CD4-positive, alpha-beta T cell (primary cell): ENCODE measurements around the gene DNASE2B. TPM values are rescaled to one million over a fixed set of nuclear protein-coding genes. Genes with fewer than 3 reads are reported as not detected.

Experiments
- ATAC-seq: fragments of 200-7000 bp; cut with Tn5 transposase; one replicate; pipeline ENCODE4 v1.10.0; 2022; ENCODE audit warnings: mild to moderate bottlenecking; ENCODE audit not compliant: poor library complexity
- CTCF ChIA-PET: fragments of 350-600 bp; sonication (Branson Sonifier 250); formaldehyde crosslinking; loops from one replicate; lab custom pipeline; 2021; ENCODE audit warnings: antibody characterized with exemption, inconsistent platforms; lab: Charles Lee
- POLR2A ChIA-PET: fragments of 350-600 bp; sonication (Branson Sonifier 250); formaldehyde crosslinking; loops from one replicate; lab custom pipeline; 2021; ENCODE audit warnings: antibody characterized with exemption, inconsistent platforms; lab: Charles Lee
- DNase-seq, 14 experiments: peaks; one replicate each; pipeline ENCODE4 v3.0.0-alpha.2; 2013 to 2020; ENCODE audit warnings: mixed read lengths in 2 of 14
- H3K27ac ChIP-seq, 2 donors: one replicate each; pipeline versions ENCODE4 v1.5.1 to v1.7.0; 2013; ENCODE audit warnings: low read length in 2 of 2, low read depth in 1 of 2, mild to moderate bottlenecking in 1 of 2
- H3K27me3 ChIP-seq, 2 experiments: 1 replicate in 1 of 2; 2 replicates in 1 of 2; pipeline versions ENCODE4 v1.6.1 to v1.7.0; 2013; ENCODE audit warnings: low read length in 2 of 2, control low read depth in 1 of 2, mild to moderate bottlenecking in 1 of 2, moderate library complexity in 1 of 2; ENCODE audit not compliant: insufficient read depth in 2 of 2, control insufficient read depth in 1 of 2
- H3K36me3 ChIP-seq: one replicate; pipeline ENCODE4 v1.6.1; 2013; ENCODE audit warnings: low read length, control low read depth; ENCODE audit not compliant: insufficient read depth
- H3K4me1 ChIP-seq: one replicate; pipeline ENCODE4 v1.6.1; 2013; ENCODE audit warnings: low read length, control low read depth; ENCODE audit not compliant: insufficient read depth
- H3K4me3 ChIP-seq: one replicate; pipeline ENCODE4 v1.5.1; 2013; ENCODE audit warnings: mild to moderate bottlenecking, low read length, moderate library complexity
- H3K9me3 ChIP-seq, 2 experiments: 1 replicate in 1 of 2; 2 replicates in 1 of 2; pipeline versions ENCODE4 v1.6.1 to v1.7.0; 2013; ENCODE audit warnings: low read length in 2 of 2, mild to moderate bottlenecking in 2 of 2, control low read depth in 1 of 2, moderate library complexity in 1 of 2; ENCODE audit not compliant: control insufficient read depth in 1 of 2, insufficient read depth in 1 of 2
- H3K27ac Mint-ChIP-seq: one replicate; pipeline ENCODE4 v1.8.0; 2020; ENCODE audit warnings: mixed read lengths
- H3K27me3 Mint-ChIP-seq: one replicate; pipeline ENCODE4 v1.8.0; 2021; ENCODE audit warnings: mixed read lengths
- H3K36me3 Mint-ChIP-seq: one replicate; pipeline ENCODE4 v1.8.0; 2021; ENCODE audit warnings: low read depth, mixed read lengths
- H3K4me1 Mint-ChIP-seq: one replicate; pipeline ENCODE4 v1.8.0; 2021; ENCODE audit warnings: low read depth, mixed read lengths
- H3K4me3 Mint-ChIP-seq: one replicate; pipeline ENCODE4 v1.8.0; 2020; ENCODE audit warnings: mild to moderate bottlenecking, mixed read lengths
- H3K9me3 Mint-ChIP-seq: one replicate; pipeline ENCODE4 v1.8.0; 2020; ENCODE audit warnings: mixed read lengths
- intact Hi-C, 2 experiments: fragments of 100-400 bp; cut with DNase I in 1 of 2; cut with micrococcal nuclease in 1 of 2; formaldehyde crosslinking; loops; one replicate each; pipeline versions ENCODE4 v1.15.1 to v1.9.0; 2023 to 2025; cut with DNase I, micrococcal nuclease
- polyA plus RNA-seq, 2 donors: library from polyadenylated mRNA; unstranded; fragments of 120-200 nt; gene quantifications; one replicate each; pipeline ENCODE4 v1.2.1, GENCODE V29; 2013
- total RNA-seq, 174 experiments: library from RNA in 2 of 174; stranded (reverse) in 2 of 174; gene quantifications; one replicate each; pipeline ENCODE4 v1.2.3 and lab custom pipeline; 2021 to 2026
- TF ChIP-seq, protein P1 (sequence below): fragments of 200-600 bp; IDR thresholded peaks from one replicate; pipeline ENCODE4 v1.8.0; 2022; ENCODE audit warnings: antibody characterized with exemption, mild to moderate bottlenecking

The DNASE2B gene, protein sequence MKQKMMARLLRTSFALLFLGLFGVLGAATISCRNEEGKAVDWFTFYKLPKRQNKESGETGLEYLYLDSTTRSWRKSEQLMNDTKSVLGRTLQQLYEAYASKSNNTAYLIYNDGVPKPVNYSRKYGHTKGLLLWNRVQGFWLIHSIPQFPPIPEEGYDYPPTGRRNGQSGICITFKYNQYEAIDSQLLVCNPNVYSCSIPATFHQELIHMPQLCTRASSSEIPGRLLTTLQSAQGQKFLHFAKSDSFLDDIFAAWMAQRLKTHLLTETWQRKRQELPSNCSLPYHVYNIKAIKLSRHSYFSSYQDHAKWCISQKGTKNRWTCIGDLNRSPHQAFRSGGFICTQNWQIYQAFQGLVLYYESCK
- total RNA-seq (not detected), total RNA-seq (lab: John Stamatoyannopoulos, UW) (0 to 0.09 (median 0) reads per million in 172 experiments)
- polyA plus RNA-seq (2013, experiment 1 of 2) = not detected
- not detected for polyA plus RNA-seq (2013, experiment 2 of 2)

DNA sequence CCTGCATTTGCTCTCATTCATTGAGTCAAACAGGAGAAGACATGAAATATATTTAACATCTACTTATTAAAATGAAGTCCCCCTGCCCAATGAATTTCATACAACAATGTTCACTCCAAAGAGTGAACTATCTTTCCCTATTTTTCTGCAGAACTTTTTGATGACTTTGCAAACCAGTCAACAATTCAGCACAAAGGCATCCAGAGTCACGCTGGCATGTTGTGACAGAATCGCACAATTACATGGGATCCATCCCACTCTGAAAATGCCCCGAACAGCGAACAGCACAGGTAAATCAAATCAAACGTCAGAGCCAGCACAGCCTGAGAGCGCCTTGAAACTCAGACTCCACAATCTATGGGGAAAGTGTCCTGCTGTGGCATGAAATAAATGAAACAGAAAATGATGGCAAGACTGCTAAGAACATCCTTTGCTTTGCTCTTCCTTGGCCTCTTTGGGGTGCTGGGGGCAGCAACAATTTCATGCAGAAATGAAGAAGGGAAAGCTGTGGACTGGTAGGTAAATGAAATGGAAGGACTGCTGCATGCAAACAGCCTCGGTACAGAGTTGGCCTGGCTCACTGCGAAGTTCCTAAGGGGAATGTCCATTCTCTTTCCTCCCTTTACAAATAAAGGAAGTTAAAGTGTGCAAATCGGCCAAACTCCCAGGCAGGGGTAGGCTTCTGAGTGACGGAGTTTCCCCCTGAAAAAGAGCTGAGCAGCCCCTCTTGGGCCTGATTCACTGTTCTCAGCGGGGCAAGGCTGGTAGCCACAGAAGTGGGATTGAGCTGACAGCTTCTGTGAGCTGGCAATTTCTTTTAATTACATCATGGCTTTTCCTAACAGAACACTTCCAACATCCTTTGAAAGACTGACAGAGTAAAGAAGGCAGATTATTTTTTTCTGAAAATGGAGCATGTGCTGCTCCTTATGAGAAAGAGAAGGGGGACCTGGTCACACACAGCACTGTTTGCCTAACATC lies at the start of gene DNASE2B:
Gene DNASE2B, plus strand, starts transcription at position 310 of the 981 bp plus-strand sequence. Its CDS starts 81 bp downstream, at position 391.
- Mint-ChIP-seq H3K4me3 (no peak within 1 kb of the TSS), H3K4me1 (no peaks in the 10 kb centered on the region), H3K27ac (no peak within 1 kb of the TSS), H3K9me3 (no peaks in the 10 kb centered on the region), H3K36me3 (no peaks in the 10 kb centered on the region), H3K27me3 (no peaks in the 10 kb centered on the region)
- DNase-seq (no peak), ATAC-seq (no peak)
- TF ChIP-seq, protein P1, sequence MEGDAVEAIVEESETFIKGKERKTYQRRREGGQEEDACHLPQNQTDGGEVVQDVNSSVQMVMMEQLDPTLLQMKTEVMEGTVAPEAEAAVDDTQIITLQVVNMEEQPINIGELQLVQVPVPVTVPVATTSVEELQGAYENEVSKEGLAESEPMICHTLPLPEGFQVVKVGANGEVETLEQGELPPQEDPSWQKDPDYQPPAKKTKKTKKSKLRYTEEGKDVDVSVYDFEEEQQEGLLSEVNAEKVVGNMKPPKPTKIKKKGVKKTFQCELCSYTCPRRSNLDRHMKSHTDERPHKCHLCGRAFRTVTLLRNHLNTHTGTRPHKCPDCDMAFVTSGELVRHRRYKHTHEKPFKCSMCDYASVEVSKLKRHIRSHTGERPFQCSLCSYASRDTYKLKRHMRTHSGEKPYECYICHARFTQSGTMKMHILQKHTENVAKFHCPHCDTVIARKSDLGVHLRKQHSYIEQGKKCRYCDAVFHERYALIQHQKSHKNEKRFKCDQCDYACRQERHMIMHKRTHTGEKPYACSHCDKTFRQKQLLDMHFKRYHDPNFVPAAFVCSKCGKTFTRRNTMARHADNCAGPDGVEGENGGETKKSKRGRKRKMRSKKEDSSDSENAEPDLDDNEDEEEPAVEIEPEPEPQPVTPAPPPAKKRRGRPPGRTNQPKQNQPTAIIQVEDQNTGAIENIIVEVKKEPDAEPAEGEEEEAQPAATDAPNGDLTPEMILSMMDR = no peak
- Histone ChIP-seq H3K9me3 (no peaks in the 10 kb centered on the region), H3K4me1 (no peaks in the 10 kb centered on the region), H3K36me3 (no peaks in the 10 kb centered on the region), H3K4me3 (no peak within 1 kb of the TSS), H3K27ac (no peak within 1 kb of the TSS), H3K27me3 (no peaks in the 10 kb centered on the region)
- intact Hi-C loops = no loop called here
- ChIA-PET POLR2A (no interaction called here), CTCF (no interaction called here)

DNA sequence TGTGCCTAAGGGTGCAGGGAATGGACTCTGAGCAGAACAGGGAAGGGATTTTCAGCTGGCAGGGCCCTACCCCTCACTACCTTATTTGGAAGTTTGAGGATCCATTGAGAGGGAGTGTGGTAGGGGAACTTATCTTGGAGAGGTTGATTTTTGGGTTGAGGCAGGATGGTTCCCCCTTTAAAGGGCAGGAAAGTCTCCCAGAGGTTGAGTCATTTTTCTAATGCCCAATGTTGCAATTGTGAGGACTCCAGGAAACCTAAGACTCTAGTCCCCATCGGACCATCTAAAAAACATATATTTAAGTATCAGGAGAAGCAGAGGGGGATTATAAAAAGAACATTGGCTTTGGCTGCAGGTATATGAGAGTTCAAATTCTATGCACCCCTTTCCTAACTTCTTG lies 49.5 kb upstream of the DNASE2B start:
- POLR2A ChIA-PET = no interaction called here
- Mint-ChIP-seq H3K27me3 (no peaks in the 10 kb centered on the region), H3K9me3 (no peaks in the 10 kb centered on the region), H3K4me1 (no peaks in the 10 kb centered on the region), H3K27ac (no peak overlapping the region), H3K4me3 (no peak overlapping the region), H3K36me3 (no peaks in the 10 kb centered on the region)
- no peak for DNase-seq
- H3K36me3 ChIP-seq = no peaks in the 10 kb centered on the region
- no peak overlapping the region for H3K4me3 ChIP-seq
- H3K9me3 ChIP-seq = no peaks in the 10 kb centered on the region
- CTCF ChIA-PET = no interaction called here
- H3K27ac ChIP-seq = no peak overlapping the region
- H3K27me3 ChIP-seq = no peaks in the 10 kb centered on the region
- intact Hi-C loops = no loop called here
- TF ChIP-seq, protein P1 = no peak
- no peak for ATAC-seq
- H3K4me1 ChIP-seq = no peaks in the 10 kb centered on the region

DNA sequence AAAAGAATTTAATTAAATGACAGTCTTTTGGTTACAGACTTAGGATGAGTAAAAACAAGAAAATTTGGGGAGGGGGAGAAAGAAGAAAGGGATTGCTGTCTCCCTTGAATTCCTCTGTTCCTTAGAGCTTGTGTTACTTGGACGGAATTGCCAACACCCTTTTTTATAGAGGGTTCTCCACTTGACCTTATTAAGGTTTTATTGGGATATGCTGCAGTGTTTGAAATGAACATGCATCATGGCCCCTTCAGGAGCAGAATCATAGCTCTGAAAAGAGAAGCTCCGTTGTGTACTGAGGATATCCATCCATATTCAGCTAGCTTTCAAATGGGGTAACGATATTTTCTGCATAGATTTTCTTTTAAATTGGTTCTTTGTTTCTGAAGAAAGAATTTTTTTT lies 48.2 kb upstream of the DNASE2B start:
- H3K27ac Mint-ChIP-seq = no peak overlapping the region

More for the DNA sequence above, 48.2 kb upstream of the DNASE2B start:
- ATAC-seq = no peak
- Histone ChIP-seq H3K27me3 (no peaks in the 10 kb centered on the region), H3K4me1 (no peaks in the 10 kb centered on the region), H3K9me3 (no peaks in the 10 kb centered on the region), H3K36me3 (no peaks in the 10 kb centered on the region), H3K27ac (no peak overlapping the region), H3K4me3 (no peak overlapping the region)
- no peak overlapping the region for H3K4me3 Mint-ChIP-seq
- no peaks in the 10 kb centered on the region for H3K36me3 Mint-ChIP-seq
- TF ChIP-seq, protein P1 = no peak
- H3K4me1 Mint-ChIP-seq = no peaks in the 10 kb centered on the region
- H3K9me3 Mint-ChIP-seq = no peaks in the 10 kb centered on the region
- intact Hi-C loops = no loop called here
- no peak for DNase-seq
- no peaks in the 10 kb centered on the region for H3K27me3 Mint-ChIP-seq
- ChIA-PET POLR2A (no interaction called here), CTCF (no interaction called here)
